GM12878 (cell line): ENCODE measurements around the gene PRM3. TPM values are rescaled to one million over a fixed set of nuclear protein-coding genes. Genes with fewer than 3 reads are reported as not detected.
A peak's percentile ranks its signal among the peaks of the same experiment; 100 is the strongest.

ENCODE experiments used
- BCL3 ChIP-seq: IDR thresholded peaks from 2 replicates; pipeline ENCODE4 v1.6.1; 2011; ENCODE audit warnings: borderline replicate concordance, low read depth, mild to moderate bottlenecking, moderate library complexity, low read length; ENCODE audit not compliant: insufficient read depth, poor library complexity, severe bottlenecking
- CBX3 ChIP-seq: fragments of 200-600 bp; sonication (generic); IDR thresholded peaks from 2 replicates; pipeline ENCODE4 v1.6.1; 2016; ENCODE audit warnings: low read depth, borderline replicate concordance
- CBX5 ChIP-seq: sonication (generic); IDR thresholded peaks from 2 replicates; pipeline ENCODE4 v1.6.1; 2016; ENCODE audit warnings: low read depth, moderate library complexity, mild to moderate bottlenecking, inconsistent platforms
- E2F4 ChIP-seq: IDR thresholded peaks from 2 replicates; pipeline ENCODE4 v1.6.1; 2012; ENCODE audit warnings: low read depth, low read length, improper control_type of control experiment
- FOS ChIP-seq: IDR thresholded peaks from 3 replicates; pipeline ENCODE4 v1.6.1; 2011; ENCODE audit warnings: borderline replicate concordance; ENCODE audit not compliant: insufficient read length; ENCODE audit errors: extremely low read depth
- LARP7 ChIP-seq: fragments of 450-650 bp; IDR thresholded peaks from 2 replicates; pipeline ENCODE4 v1.6.1; 2017; ENCODE audit warnings: mild to moderate bottlenecking
- MEF2A ChIP-seq: IDR thresholded peaks from 2 replicates; pipeline ENCODE4 v1.6.1; 2011; ENCODE audit warnings: low read depth, mild to moderate bottlenecking, low read length, moderate library complexity; ENCODE audit not compliant: insufficient read depth
- MXI1 ChIP-seq: fragments of 150-350 bp; IDR thresholded peaks from 2 replicates; pipeline ENCODE4 v1.6.1; 2011; ENCODE audit warnings: low read depth, mild to moderate bottlenecking, inconsistent platforms, low read length, improper control_type of control experiment
- PAX5 ChIP-seq: IDR thresholded peaks from 2 replicates; pipeline ENCODE4 v1.6.1; 2011; ENCODE audit warnings: low read depth, low read length, borderline replicate concordance
- SP1 ChIP-seq: IDR thresholded peaks from one replicate; pipeline ENCODE4 v1.6.1; 2011; ENCODE audit warnings: low read depth, low read length
- TAF1 ChIP-seq: IDR thresholded peaks from 2 replicates; pipeline ENCODE4 v1.6.1; 2011; ENCODE audit warnings: mild to moderate bottlenecking, low read depth, low read length, borderline replicate concordance
- TBL1XR1 ChIP-seq: IDR thresholded peaks from 2 replicates; pipeline ENCODE4 v1.6.1; 2012; ENCODE audit warnings: low read depth, low read length, improper control_type of control experiment
- USF2 ChIP-seq: IDR thresholded peaks from 2 replicates; pipeline ENCODE4 v1.6.1; 2011; ENCODE audit warnings: low read depth, low read length, improper control_type of control experiment, borderline replicate concordance
- ZBTB40 ChIP-seq: fragments of 450-650 bp; IDR thresholded peaks from 2 replicates; pipeline ENCODE4 v1.6.1; 2016; ENCODE audit warnings: mild to moderate bottlenecking, moderate library complexity, borderline replicate concordance
- polyA plus RNA-seq, 11 experiments: library from polyadenylated mRNA; depleted of rRNA in 4 of 11; unstranded in 6 of 11; stranded (reverse) in 5 of 11; fragments of >200 nt; fragmentation: Nextera tagmentation in 4 of 11; fragmentation: Illumina TruSeq in 1 of 11; extraction: Ambion mirVana in 4 of 11; extraction: Trizol in 1 of 11; gene quantifications; 1 replicate in 1 of 11; 2 replicates in 10 of 11; pipeline versions ENCODE4 v1.2.1 to v1.2.3, GENCODE V29; 2011 to 2016; ENCODE audit warnings: inconsistent platforms in 2 of 11, missing spikeins in 2 of 11, low read depth in 1 of 11
- total RNA-seq, 4 experiments: library from RNA; depleted of rRNA in 3 of 4; stranded (reverse); fragments of >200 nt in 3 of 4; fragmentation: Illumina TruSeq in 1 of 4; extraction: Trizol in 1 of 4; gene quantifications; 2 replicates each; pipeline versions ENCODE4 v1.2.1 to v1.2.3, GENCODE V29; 2013 to 2021
- TF ChIP-seq, protein P1 (sequence below): fragments of 450-650 bp; IDR thresholded peaks from 2 replicates; pipeline ENCODE4 v1.6.1; 2016; ENCODE audit warnings: mild to moderate bottlenecking
- TF ChIP-seq, protein P2 (sequence below): fragments of 450-650 bp; IDR thresholded peaks from 2 replicates; pipeline ENCODE4 v1.6.1; 2017; ENCODE audit warnings: antibody characterized with exemption, mild to moderate bottlenecking, moderate library complexity

Gene PRM3
- total and polyA plus RNA-seq, 10 of the 15 experiments (the other 5 are each of a cell fraction or from before 2014, with no cell fraction given) = not detected

DNA sequence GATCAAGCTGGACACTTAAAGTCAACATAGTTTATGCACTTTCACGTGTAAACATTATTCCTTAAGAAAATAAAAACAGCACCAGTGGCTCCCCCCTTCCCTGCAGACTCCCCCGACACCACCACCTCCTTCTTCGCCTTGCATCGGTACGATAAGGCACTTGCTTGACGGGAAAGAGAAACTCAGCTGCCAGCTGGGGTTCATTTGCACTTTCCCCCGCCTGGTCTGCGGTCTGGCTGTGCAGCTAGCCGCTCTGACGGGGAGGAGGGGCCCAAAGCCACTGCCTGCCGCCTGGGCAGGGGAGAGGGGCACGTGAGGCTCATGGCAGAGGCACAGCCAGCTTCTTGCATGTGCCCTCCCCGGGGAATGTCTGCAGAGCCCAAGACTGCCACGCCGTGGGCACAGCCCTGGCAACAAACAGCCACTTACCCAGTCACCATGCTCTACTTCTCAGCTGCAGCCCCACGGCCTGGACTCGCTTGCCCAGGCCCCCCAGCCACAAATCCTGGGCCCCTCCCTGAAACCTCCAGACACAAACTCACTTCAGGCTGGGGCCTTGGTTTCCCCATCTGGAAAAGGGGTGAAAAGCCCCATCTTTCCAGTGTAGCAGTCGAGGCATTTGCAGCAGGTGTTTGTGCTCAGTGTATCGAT lies 24.2 kb upstream of the PRM3 start (continued):
- TF ChIP-seq ZBTB40 (no peak), TBL1XR1 (peak; percentile 88), TAF1 (peak; percentile 32; the same call in 1 of the 2 replicates), E2F4 (no peak), CBX3 (no peak), CBX5 (0 out of 2 replicates have a peak, but pooled peaks have one; percentile 27), SP1 (peak; percentile 64), MEF2A (peak; percentile 42; the same call in 1 of the 2 replicates), BCL3 (peak; percentile 70), FOS (no peak), PAX5 (peak; percentile 91), MXI1 (0 out of 2 replicates have a peak, but pooled peaks have one; percentile 21), LARP7 (peak; percentile 73), USF2 (peak; percentile 64)
- TF ChIP-seq, protein P1, sequence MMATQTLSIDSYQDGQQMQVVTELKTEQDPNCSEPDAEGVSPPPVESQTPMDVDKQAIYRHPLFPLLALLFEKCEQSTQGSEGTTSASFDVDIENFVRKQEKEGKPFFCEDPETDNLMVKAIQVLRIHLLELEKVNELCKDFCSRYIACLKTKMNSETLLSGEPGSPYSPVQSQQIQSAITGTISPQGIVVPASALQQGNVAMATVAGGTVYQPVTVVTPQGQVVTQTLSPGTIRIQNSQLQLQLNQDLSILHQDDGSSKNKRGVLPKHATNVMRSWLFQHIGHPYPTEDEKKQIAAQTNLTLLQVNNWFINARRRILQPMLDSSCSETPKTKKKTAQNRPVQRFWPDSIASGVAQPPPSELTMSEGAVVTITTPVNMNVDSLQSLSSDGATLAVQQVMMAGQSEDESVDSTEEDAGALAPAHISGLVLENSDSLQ = peak; percentile 25; the same call in 1 of the 2 replicates
- TF ChIP-seq, protein P2, sequence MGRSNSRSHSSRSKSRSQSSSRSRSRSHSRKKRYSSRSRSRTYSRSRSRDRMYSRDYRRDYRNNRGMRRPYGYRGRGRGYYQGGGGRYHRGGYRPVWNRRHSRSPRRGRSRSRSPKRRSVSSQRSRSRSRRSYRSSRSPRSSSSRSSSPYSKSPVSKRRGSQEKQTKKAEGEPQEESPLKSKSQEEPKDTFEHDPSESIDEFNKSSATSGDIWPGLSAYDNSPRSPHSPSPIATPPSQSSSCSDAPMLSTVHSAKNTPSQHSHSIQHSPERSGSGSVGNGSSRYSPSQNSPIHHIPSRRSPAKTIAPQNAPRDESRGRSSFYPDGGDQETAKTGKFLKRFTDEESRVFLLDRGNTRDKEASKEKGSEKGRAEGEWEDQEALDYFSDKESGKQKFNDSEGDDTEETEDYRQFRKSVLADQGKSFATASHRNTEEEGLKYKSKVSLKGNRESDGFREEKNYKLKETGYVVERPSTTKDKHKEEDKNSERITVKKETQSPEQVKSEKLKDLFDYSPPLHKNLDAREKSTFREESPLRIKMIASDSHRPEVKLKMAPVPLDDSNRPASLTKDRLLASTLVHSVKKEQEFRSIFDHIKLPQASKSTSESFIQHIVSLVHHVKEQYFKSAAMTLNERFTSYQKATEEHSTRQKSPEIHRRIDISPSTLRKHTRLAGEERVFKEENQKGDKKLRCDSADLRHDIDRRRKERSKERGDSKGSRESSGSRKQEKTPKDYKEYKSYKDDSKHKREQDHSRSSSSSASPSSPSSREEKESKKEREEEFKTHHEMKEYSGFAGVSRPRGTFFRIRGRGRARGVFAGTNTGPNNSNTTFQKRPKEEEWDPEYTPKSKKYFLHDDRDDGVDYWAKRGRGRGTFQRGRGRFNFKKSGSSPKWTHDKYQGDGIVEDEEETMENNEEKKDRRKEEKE = no peak
